Calu3 (cell line): ENCODE results near the gene C5. TPM values are rescaled to one million over a fixed set of nuclear protein-coding genes. Genes with fewer than 3 reads are reported as not detected.

ENCODE experiments used
- BruUV-seq: library from RNA; stranded (reverse); fragments of 400-500 nt; replicated peaks from 2 replicates; lab custom pipeline; 2021; lab: Mats Ljungman, UMichigan
- CTCF ChIA-PET: fragments of 300-600 bp; sonication (Branson Sonifier 250); formaldehyde crosslinking; loops from one replicate; lab custom pipeline; 2022; ENCODE audit warnings: antibody characterized with exemption; lab: Charles Lee
- DNase-seq: peaks from one replicate; pipeline ENCODE4 v3.0.0; 2022
- H3K27ac Mint-ChIP-seq: one replicate; pipeline ENCODE4 v1.8.0; 2022; ENCODE audit warnings: mixed read lengths; ENCODE audit not compliant: unreplicated experiment
- H3K27me3 Mint-ChIP-seq: one replicate; pipeline ENCODE4 v1.8.0; 2022; ENCODE audit warnings: mixed read lengths; ENCODE audit not compliant: unreplicated experiment
- H3K36me3 Mint-ChIP-seq: one replicate; pipeline ENCODE4 v1.8.0; 2022; ENCODE audit warnings: mild to moderate bottlenecking, moderate library complexity, mixed read lengths; ENCODE audit not compliant: insufficient read depth, unreplicated experiment
- H3K4me1 Mint-ChIP-seq: one replicate; pipeline ENCODE4 v1.8.0; 2022; ENCODE audit warnings: mild to moderate bottlenecking, low read depth, mixed read lengths; ENCODE audit not compliant: unreplicated experiment
- H3K4me3 Mint-ChIP-seq: one replicate; pipeline ENCODE4 v1.8.0; 2022; ENCODE audit warnings: mild to moderate bottlenecking, low read depth, moderate library complexity, mixed read lengths; ENCODE audit not compliant: unreplicated experiment
- H3K9me3 Mint-ChIP-seq: one replicate; pipeline ENCODE4 v1.8.0; 2022; ENCODE audit warnings: low read depth, mixed read lengths; ENCODE audit not compliant: unreplicated experiment
- CTCF ChIP-seq: fragments of 200-600 bp; IDR thresholded peaks from one replicate; pipeline ENCODE4 v1.8.0; 2022; ENCODE audit warnings: antibody characterized with exemption; ENCODE audit not compliant: unreplicated experiment
- intact Hi-C: fragments of 100-400 bp; cut with micrococcal nuclease; formaldehyde crosslinking; loops from one replicate; pipeline ENCODE4 v1.10.0; 2022; ENCODE audit not compliant: unreplicated experiment
- total RNA-seq: library from RNA; stranded (reverse); gene quantifications from 2 replicates; pipeline ENCODE4 v1.2.3, GENCODE V29; 2022

Gene C5
- total RNA-seq, 1 experiment from 2014 or later = 12.3 TPM

DNA sequence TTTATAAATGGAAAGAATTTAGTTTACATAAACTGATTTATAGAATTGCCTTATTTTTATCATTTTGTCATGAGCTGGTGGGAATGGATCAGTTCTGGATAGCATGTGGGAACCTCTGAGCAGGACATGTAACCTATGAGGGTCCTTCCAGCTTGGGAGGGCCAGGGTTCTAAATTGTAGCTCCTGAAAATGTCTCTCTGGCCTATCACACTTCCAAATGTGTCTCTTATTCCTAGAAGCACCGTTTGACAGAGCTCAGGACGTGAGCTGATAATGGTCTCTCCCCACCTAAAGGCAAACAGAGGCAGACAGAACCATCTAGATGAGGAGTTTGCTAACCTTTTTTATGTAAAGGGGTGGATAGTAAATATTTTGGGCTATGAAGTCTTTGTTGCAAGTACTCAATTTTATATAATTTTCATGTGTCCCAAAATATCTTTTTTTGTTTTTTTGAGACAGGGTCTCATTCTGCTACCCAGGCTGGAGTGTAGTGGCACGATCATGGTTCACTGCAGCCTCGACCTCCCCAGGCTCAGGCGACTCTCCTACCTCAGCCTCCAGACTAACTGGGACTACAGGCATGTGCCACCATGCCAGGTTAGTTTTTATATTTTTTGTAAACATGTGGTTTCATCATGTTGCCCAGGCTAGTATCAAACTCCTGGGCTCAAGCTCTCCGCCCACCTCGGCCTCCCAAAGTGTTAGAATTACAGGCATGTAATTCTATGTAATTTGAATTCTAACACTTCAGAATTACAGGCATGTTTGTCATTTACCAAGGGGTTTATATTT lies 127.5 kb downstream of the C5 start:
- no TSS peak for BruUV-seq
- CTCF ChIA-PET = no interaction called here

GRCh38 chr9:120921661-120922181 lies 128.4 kb downstream of the C5 start:
- DNase-seq = no peak
- intact Hi-C loops = no loop called here
- CTCF ChIA-PET = no interaction called here
- no peaks in the 10 kb centered on the region for H3K4me1 Mint-ChIP-seq
- TF ChIP-seq CTCF = no peak
- H3K27me3 Mint-ChIP-seq = no peaks in the 10 kb centered on the region
- no peak overlapping the region for H3K4me3 Mint-ChIP-seq
- BruUV-seq = no TSS peak
- no peaks in the 10 kb centered on the region for H3K9me3 Mint-ChIP-seq
- H3K27ac Mint-ChIP-seq = no peak overlapping the region
- H3K36me3 Mint-ChIP-seq = no peaks in the 10 kb centered on the region

More for the DNA sequence above, 127.5 kb downstream of the C5 start:
- Mint-ChIP-seq H3K27me3 (no peaks in the 10 kb centered on the region), H3K9me3 (no peaks in the 10 kb centered on the region), H3K4me3 (no peak overlapping the region), H3K27ac (no peak overlapping the region), H3K36me3 (no peaks in the 10 kb centered on the region), H3K4me1 (no peaks in the 10 kb centered on the region)
- intact Hi-C loops = no loop called here
- no peak for DNase-seq
- no peak for TF ChIP-seq CTCF

- Mint-ChIP-seq H3K9me3 (no peaks in the 10 kb centered on the region), H3K4me3 (no peak overlapping the region), H3K4me1 (no peaks in the 10 kb centered on the region), H3K36me3 (no peaks in the 10 kb centered on the region), H3K27ac (no peak overlapping the region), H3K27me3 (no peaks in the 10 kb centered on the region)
- DNase-seq = no peak
- intact Hi-C loops = no loop called here
- TF ChIP-seq CTCF = no peak
- CTCF ChIA-PET = no interaction called here
- no TSS peak for BruUV-seq
Measured at GRCh38 chr9:120920806-120921178, 129.3 kb downstream of the C5 start.

GRCh38 chr9:120919843-120920805 lies 130.0 kb downstream of the C5 start:
- intact Hi-C loops = no loop called here
- TF ChIP-seq CTCF = no peak
- Mint-ChIP-seq H3K4me3 (no peak overlapping the region), H3K36me3 (no peaks in the 10 kb centered on the region), H3K27me3 (no peaks in the 10 kb centered on the region), H3K9me3 (no peaks in the 10 kb centered on the region), H3K27ac (no peak overlapping the region), H3K4me1 (no peaks in the 10 kb centered on the region)
- CTCF ChIA-PET = interaction anchor here (0.6 to 0.7 kb wide), 4 partner anchors 36 to 164 kb away, joined by 3 to 8 read pairs (median 4); no protein-coding TSS in a partner anchor
- no peak for DNase-seq
- no TSS peak for BruUV-seq
